Thymus (tissue), 11 donors: ENCODE data around the gene NEURL4. TPM values are rescaled to one million over a fixed set of nuclear protein-coding genes. Genes with fewer than 3 reads are reported as not detected.

Source experiments
- DNase-seq, 9 donors: peaks; one replicate each; pipeline ENCODE4 v3.0.0-alpha.2; 2013; ENCODE audit warnings: low spot score in 9 of 9, low read depth in 6 of 9, missing footprints in 1 of 9
- H3K27ac ChIP-seq, 2 donors: one replicate each; pipeline ENCODE4 v1.5.1; 2013; ENCODE audit warnings: control low read depth in 1 of 2, low read depth in 1 of 2, low read length in 1 of 2, mild to moderate bottlenecking in 1 of 2, moderate library complexity in 1 of 2
- H3K27me3 ChIP-seq, 2 donors: one replicate each; pipeline ENCODE4 v1.5.1; 2013; ENCODE audit warnings: low read length in 1 of 2; ENCODE audit not compliant: control insufficient read depth in 2 of 2, insufficient read depth in 1 of 2
- H3K36me3 ChIP-seq, 2 donors: one replicate each; pipeline ENCODE4 v1.5.1; 2013; ENCODE audit warnings: low read length in 1 of 2, mild to moderate bottlenecking in 1 of 2, moderate library complexity in 1 of 2; ENCODE audit not compliant: control insufficient read depth in 2 of 2, insufficient read depth in 2 of 2
- H3K4me1 ChIP-seq, 2 donors: one replicate each; pipeline ENCODE4 v1.5.1; 2013; ENCODE audit warnings: low read length in 2 of 2; ENCODE audit not compliant: control insufficient read depth in 2 of 2, insufficient read depth in 2 of 2
- H3K4me3 ChIP-seq, 2 donors: one replicate each; pipeline ENCODE4 v1.5.1; 2013; ENCODE audit warnings: low read length in 2 of 2, control low read depth in 1 of 2, mild to moderate bottlenecking in 1 of 2
- H3K9me3 ChIP-seq, 2 donors: one replicate each; pipeline ENCODE4 v1.5.1; 2013; ENCODE audit warnings: low read length in 1 of 2, mild to moderate bottlenecking in 1 of 2; ENCODE audit not compliant: control insufficient read depth in 2 of 2, insufficient read depth in 1 of 2
- WGBS: extraction: QIAGEN DNeasy Blood & Tissue Kit; methylation state at CpG from one replicate; pipeline ENCODE4 v1.1.7; 2013; 5-methylcytosine and 5-hydroxymethylcytosine counted together
- polyA plus RNA-seq: library from polyadenylated mRNA; stranded (reverse); fragments of 200-250 nt; gene quantifications from one replicate; pipeline ENCODE4 v1.2.3, GENCODE V29; 2013
- total RNA-seq: library from RNA; stranded (reverse); fragments of 120-200 nt; gene quantifications from one replicate; pipeline ENCODE4 v1.2.4, GENCODE V29; 2013
- donor health status: healthy.

Gene NEURL4
- total and polyA plus RNA-seq, 2 donors, result 12.3 to 39.6 TPM

GRCh38 chr17:7289256-7290032 is 39.7 kb downstream of the NEURL4 start:
- Histone ChIP-seq H3K36me3 (no peaks in the 10 kb centered on the region), H3K27me3 (peaks cover 27 to 89% of the 10 kb centered on the region in 2 donors), H3K4me3 (no peak overlapping the region), H3K4me1 (peaks cover 8 to 17% of the 10 kb centered on the region in 2 donors), H3K27ac (no peak overlapping the region), H3K9me3 (no peaks in the 10 kb centered on the region)
- DNase-seq, result no peak
- WGBS, result 92% methylated on average over 18 of the region's 18 CpGs

GRCh38 chr17:7285679-7286078 is 43.5 kb downstream of the NEURL4 start:
- no peak overlapping the region for H3K4me3 ChIP-seq
- H3K9me3 ChIP-seq, result peaks cover 0 to 12% of the 10 kb centered on the region in 2 donors
- no peak for DNase-seq
- no peak overlapping the region for H3K27ac ChIP-seq
- peaks cover 19% of the 10 kb centered on the region in 2 donors for H3K4me1 ChIP-seq
- 98% methylated on average over 12 of the region's 12 CpGs for WGBS
- peaks cover 34 to 90% of the 10 kb centered on the region in 2 donors for H3K27me3 ChIP-seq
- no peaks in the 10 kb centered on the region for H3K36me3 ChIP-seq

- WGBS, result 98% methylated on average over 16 of the region's 16 CpGs
Measured at GRCh38 chr17:7284911-7285310, 44.2 kb downstream of the NEURL4 start.

GRCh38 chr17:7283471-7284216 is 45.5 kb downstream of the NEURL4 start:
- Histone ChIP-seq H3K9me3 (peaks cover 0 to 13% of the 10 kb centered on the region in 2 donors), H3K36me3 (no peaks in the 10 kb centered on the region), H3K27ac (no peak overlapping the region), H3K4me1 (peaks cover 19 to 24% of the 10 kb centered on the region in 2 donors), H3K4me3 (no peak overlapping the region), H3K27me3 (peaks cover 33 to 88% of the 10 kb centered on the region in 2 donors)
- 84% methylated on average over 18 of the region's 18 CpGs for WGBS
- no peak for DNase-seq

More at GRCh38 chr17:7284911-7285310, 44.2 kb downstream of the NEURL4 start:
- DNase-seq, result no peak
- Histone ChIP-seq H3K4me1 (peaks cover 19 to 24% of the 10 kb centered on the region in 2 donors), H3K36me3 (no peaks in the 10 kb centered on the region), H3K9me3 (peaks cover 0 to 13% of the 10 kb centered on the region in 2 donors), H3K27ac (no peak overlapping the region), H3K27me3 (peaks cover 33 to 90% of the 10 kb centered on the region in 2 donors), H3K4me3 (no peak overlapping the region)

- no peak for DNase-seq
- Histone ChIP-seq H3K4me3 (no peak overlapping the region), H3K4me1 (peaks cover 19 to 24% of the 10 kb centered on the region in 2 donors), H3K27me3 (peaks cover 33 to 84% of the 10 kb centered on the region in 2 donors), H3K36me3 (no peaks in the 10 kb centered on the region), H3K9me3 (peaks cover 0 to 13% of the 10 kb centered on the region in 2 donors), H3K27ac (no peak overlapping the region)
- WGBS, result 71% methylated on average over 6 of the region's 6 CpGs
Measured at GRCh38 chr17:7282752-7283321, 46.3 kb downstream of the NEURL4 start.

- H3K27me3 ChIP-seq, result peaks cover 33 to 77% of the 10 kb centered on the region in 2 donors
- peaks cover 0 to 13% of the 10 kb centered on the region in 2 donors for H3K9me3 ChIP-seq
- H3K36me3 ChIP-seq, result no peaks in the 10 kb centered on the region
- peaks cover 19 to 24% of the 10 kb centered on the region in 2 donors for H3K4me1 ChIP-seq
- H3K4me3 ChIP-seq, result peak overlapping the region; percentile 27 to 35
- 3% methylated on average over 43 of the region's 43 CpGs for WGBS
- DNase-seq, result no peak
- no peak overlapping the region for H3K27ac ChIP-seq
Measured at GRCh38 chr17:7281953-7282751, 47.0 kb downstream of the NEURL4 start.

- peak within 1 kb of the TSS; percentile 27 to 35 for H3K4me3 ChIP-seq
- peaks cover 33 to 70% of the 10 kb centered on the region in 2 donors for H3K27me3 ChIP-seq
- peaks cover 0 to 13% of the 10 kb centered on the region in 2 donors for H3K9me3 ChIP-seq
- no peaks in the 10 kb centered on the region for H3K36me3 ChIP-seq
- peak within 1 kb of the TSS; percentile 46 to 68 for H3K27ac ChIP-seq
- peaks cover 19 to 24% of the 10 kb centered on the region in 2 donors for H3K4me1 ChIP-seq
- DNase-seq, result peak in 7 of 9 donors; percentile 58 to 89 (median 77)
- 1% methylated on average over 71 of the region's 71 CpGs for WGBS
Measured at GRCh38 chr17:7281074-7281952, 47.8 kb downstream of the NEURL4 start, which contains the start of gene SLC2A4. TSS of gene SLC2A4 (plus strand) at chr17:7281718. CDS start at chr17:7281935, 217 bp downstream.
